Stomach (tissue), 4 donors: ENCODE results near the gene ADNP.

Source experiments
- EP300 ChIP-seq: sonication (generic); formaldehyde crosslinking; IDR thresholded peaks from one replicate; pipeline ENCODE4 v1.6.1; 2017; ENCODE audit warnings: antibody characterized with exemption
- POLR2A ChIP-seq, 4 donors: fragments of 450-650 bp; IDR thresholded peaks; one replicate each; pipeline ENCODE4 v1.6.1; 2016; ENCODE audit warnings: antibody characterized with exemption in 4 of 4, control low read depth in 2 of 4, mild to moderate bottlenecking in 1 of 4, moderate library complexity in 1 of 4
- POLR2AphosphoS5 ChIP-seq, 3 donors: sonication (generic); formaldehyde crosslinking; IDR thresholded peaks; one replicate each; pipeline ENCODE4 v1.6.1; 2016; ENCODE audit warnings: antibody characterized with exemption in 3 of 3

- TF ChIP-seq POLR2A (IDR thresholded peaks at IDR 0.05) (no peak), POLR2AphosphoS5 (IDR thresholded peaks at IDR 0.05) (no peak), EP300 (no peak)
Measured at GRCh38 chr20:50848341-50848808, 82.9 kb downstream of the ADNP start.
